Adrenal gland (tissue), 12 donors: ENCODE results near the gene HLF. TPM values are rescaled to one million over a fixed set of nuclear protein-coding genes. Genes with fewer than 3 reads are reported as not detected.

Experiments used
- DNase-seq, 7 donors: peaks; one replicate each; pipeline ENCODE4 v3.0.0-alpha.2; 2019 to 2020
- H3K27ac ChIP-seq, 5 donors: fragments of 200-600 bp; sonication (generic) in 4 of 5; 1 replicate in 3 of 5; 2 replicates in 2 of 5; pipeline versions ENCODE4 v1.5.1 to v1.8.0; 2016 to 2020; ENCODE audit warnings: mild to moderate bottlenecking in 1 of 5
- H3K27me3 ChIP-seq: fragments of 200-600 bp; 2 replicates; pipeline ENCODE4 v1.8.0; 2021
- H3K36me3 ChIP-seq, 2 donors: fragments of 200-600 bp; replicated peaks in 1 of 2; 1 replicate in 1 of 2; 2 replicates in 1 of 2; pipeline versions ENCODE4 v1.5.1 to v1.8.0; 2018 to 2022
- H3K4me1 ChIP-seq, 2 donors: fragments of 200-600 bp; replicated peaks in 1 of 2; 1 replicate in 1 of 2; 2 replicates in 1 of 2; pipeline versions ENCODE4 v1.5.1 to v1.8.0; 2018 to 2021
- H3K4me3 ChIP-seq, 4 donors: fragments of 200-600 bp; sonication (generic) in 3 of 4; one replicate each; pipeline ENCODE4 v1.5.1; 2016 to 2018
- H3K9me3 ChIP-seq, 3 donors: fragments of 200-600 bp; sonication (generic) in 1 of 3; replicated peaks in 1 of 3; 1 replicate in 2 of 3; 2 replicates in 1 of 3; pipeline versions ENCODE4 v1.5.1 to v1.8.0; 2016 to 2021
- CTCF ChIP-seq, 6 experiments: fragments of 450-650 bp in 4 of 6; fragments of 200-600 bp in 2 of 6; sonication (generic) in 1 of 6; IDR thresholded peaks; 1 replicate in 5 of 6; 2 replicates in 1 of 6; pipeline versions ENCODE4 v1.5.1 to v1.8.0; 2016 to 2021; ENCODE audit warnings: antibody characterized with exemption in 6 of 6, mild to moderate bottlenecking in 2 of 6, moderate library complexity in 1 of 6
- POLR2A ChIP-seq, 2 donors: fragments of 450-650 bp; IDR thresholded peaks; one replicate each; pipeline ENCODE4 v1.6.1; 2017; ENCODE audit warnings: antibody characterized with exemption in 2 of 2, mild to moderate bottlenecking in 2 of 2, moderate library complexity in 1 of 2
- WGBS, 4 donors: extraction: QIAGEN DNeasy Blood & Tissue Kit in 2 of 4; methylation state at CpG; one replicate each; pipeline versions ENCODE4 v1.1.5 to v1.1.7; 2013 to 2017; 5-methylcytosine and 5-hydroxymethylcytosine counted together
- intact Hi-C, 2 donors: fragments of 100-400 bp; cut with DNase I; formaldehyde crosslinking; loops; one replicate each; pipeline versions ENCODE4 v1.14.1 to v1.15.0; 2022 to 2023
- polyA plus RNA-seq, 3 donors: library from polyadenylated mRNA; stranded (reverse); fragments of 200-250 nt in 2 of 3; fragments of 350-450 nt in 1 of 3; fragmentation: Illumina TruSeq in 1 of 3; extraction: RNeasy Lipid Tissue Mini Kit (QIAGEN cat#74804) in 1 of 3; gene quantifications; one replicate each; pipeline ENCODE4 v1.2.3, GENCODE V29; 2013 to 2014
- total RNA-seq, 9 donors: library from RNA; depleted of rRNA in 4 of 9; stranded (reverse); fragments of >200 nt in 4 of 9; fragments of 120-200 nt in 1 of 9; fragmentation: NEBNext Ultra II Directional in 1 of 9; extraction: Animal tissue kit (Norgen Biotek cat#: 25700) in 1 of 9; gene quantifications; one replicate each; pipeline versions ENCODE4 v1.1.0 to v1.2.4, GENCODE V29; 2013 to 2023
- donor health status: healthy with polysubstance abuse.
- donor health status: Bipolar disorder and iron deficiency.
- donor health status: DM: yes; HTN: yes; CAD: no.
- donor health status: DM: no; HTN: no; CAD: no.
- donor health status: DM: no; HTN: no; CAD: no.
- donor health status: DM: yes; HTN: yes; CAD: no.

Gene HLF
- total and polyA plus RNA-seq, 12 donors, result 1.3 to 74.3 (median 27.0) TPM

DNA sequence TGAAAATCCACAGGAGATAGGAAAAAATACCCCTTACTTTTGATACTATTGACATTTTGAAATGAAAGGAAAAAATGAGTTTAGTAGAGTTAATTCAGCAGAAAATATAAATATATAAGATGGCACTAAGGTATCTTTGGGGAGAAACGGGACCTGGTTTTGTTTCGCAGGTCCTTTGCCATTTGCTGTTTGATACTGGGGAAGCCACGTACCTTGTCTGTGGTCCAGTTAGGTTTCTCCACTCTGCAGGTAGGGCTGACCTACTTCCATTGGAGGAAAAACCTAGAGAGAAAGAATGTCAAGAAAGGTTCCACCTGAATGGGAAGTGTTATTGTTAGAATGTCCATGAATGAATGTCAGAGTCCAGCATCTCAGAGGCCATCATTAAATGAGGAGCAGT is 48.1 kb downstream of the HLF start:
- H3K4me1 ChIP-seq, result no peaks in the 10 kb centered on the region
- 93 to 96% (median 94%) methylated on average over 3 of the region's 3 CpGs for WGBS, 4 donors
- H3K27ac ChIP-seq, result no peak overlapping the region
- no peaks in the 10 kb centered on the region for H3K36me3 ChIP-seq
- no peak for TF ChIP-seq POLR2A (IDR thresholded peaks at IDR 0.05)
- TF ChIP-seq CTCF (IDR thresholded peaks at IDR 0.05), result no peak
- intact Hi-C loops, result loop anchor here in 1 of 2 donors (10.0 kb wide), 1 partner anchor 48 kb away; the partner anchor contains the start of gene HLF
- no peaks in the 10 kb centered on the region for H3K27me3 ChIP-seq
- DNase-seq, result no peak
- no peak overlapping the region for H3K4me3 ChIP-seq
- no peaks in the 10 kb centered on the region for H3K9me3 ChIP-seq

DNA sequence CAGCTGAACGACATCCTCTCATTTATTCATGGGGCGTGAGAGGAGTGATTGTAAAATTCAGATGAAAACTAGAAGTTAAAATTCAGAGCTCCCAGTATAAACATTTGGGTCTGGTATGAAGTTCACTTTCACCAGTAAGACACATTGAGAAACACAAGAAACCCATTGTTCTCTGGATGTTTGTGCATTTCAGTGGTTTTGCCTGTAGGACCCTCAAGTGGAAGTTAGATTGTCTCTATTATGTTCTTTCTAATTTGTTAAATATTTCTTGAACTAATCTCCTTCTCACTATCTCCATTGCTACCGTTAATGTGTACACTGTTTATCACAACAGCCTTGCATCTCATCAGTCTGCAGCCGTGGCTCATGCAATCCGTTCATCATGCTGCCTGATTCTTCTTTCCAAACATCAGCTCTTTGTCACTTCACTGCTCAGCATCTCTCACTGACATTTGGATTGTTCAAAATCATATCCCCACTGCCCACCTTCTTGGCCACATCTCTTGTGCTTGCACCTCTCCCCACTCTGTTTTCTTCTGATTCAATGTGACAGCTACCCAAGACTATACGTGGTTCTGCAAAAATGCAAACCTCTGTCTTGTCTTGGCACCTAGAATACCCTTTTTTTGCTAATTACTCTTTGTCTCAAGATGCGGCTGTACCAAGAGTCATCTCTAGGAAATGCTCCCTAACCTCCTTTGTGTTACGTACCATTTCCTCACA is 49.5 kb downstream of the HLF start:
- intact Hi-C loops, result loop anchor here in 1 of 2 donors (10.0 kb wide), 1 partner anchor 49 kb away; the partner anchor contains the start of gene HLF
- no peaks in the 10 kb centered on the region for H3K36me3 ChIP-seq
- 86 to 90% (median 89%) methylated on average over 8 of the region's 8 CpGs for WGBS, 4 donors

GRCh38 chr17:55314784-55315491 is 50.2 kb downstream of the HLF start:
- WGBS, 4 donors, result 92 to 96% (median 95%) methylated on average over 8 of the region's 8 CpGs
- no peak for DNase-seq
- H3K4me3 ChIP-seq, result no peak overlapping the region
- peaks cover 0 to under 1% of the 10 kb centered on the region in 2 donors for H3K36me3 ChIP-seq
- TF ChIP-seq CTCF (IDR thresholded peaks at IDR 0.05) (no peak), POLR2A (IDR thresholded peaks at IDR 0.05) (no peak)
- no peaks in the 10 kb centered on the region for H3K4me1 ChIP-seq
- intact Hi-C loops, result loop anchor here in 1 of 2 donors (10.0 kb wide), 1 partner anchor 50 kb away; the partner anchor contains the start of gene HLF
- H3K27me3 ChIP-seq, result no peaks in the 10 kb centered on the region
- H3K9me3 ChIP-seq, result no peaks in the 10 kb centered on the region
- H3K27ac ChIP-seq, result no peak overlapping the region

More for the DNA sequence above, 49.5 kb downstream of the HLF start:
- no peaks in the 10 kb centered on the region for H3K9me3 ChIP-seq
- H3K27ac ChIP-seq, result no peak overlapping the region
- no peaks in the 10 kb centered on the region for H3K4me1 ChIP-seq
- TF ChIP-seq POLR2A (IDR thresholded peaks at IDR 0.05), result no peak
- TF ChIP-seq CTCF (IDR thresholded peaks at IDR 0.05), result no peak
- H3K4me3 ChIP-seq, result no peak overlapping the region
- H3K27me3 ChIP-seq, result no peaks in the 10 kb centered on the region
- DNase-seq, result no peak

DNA sequence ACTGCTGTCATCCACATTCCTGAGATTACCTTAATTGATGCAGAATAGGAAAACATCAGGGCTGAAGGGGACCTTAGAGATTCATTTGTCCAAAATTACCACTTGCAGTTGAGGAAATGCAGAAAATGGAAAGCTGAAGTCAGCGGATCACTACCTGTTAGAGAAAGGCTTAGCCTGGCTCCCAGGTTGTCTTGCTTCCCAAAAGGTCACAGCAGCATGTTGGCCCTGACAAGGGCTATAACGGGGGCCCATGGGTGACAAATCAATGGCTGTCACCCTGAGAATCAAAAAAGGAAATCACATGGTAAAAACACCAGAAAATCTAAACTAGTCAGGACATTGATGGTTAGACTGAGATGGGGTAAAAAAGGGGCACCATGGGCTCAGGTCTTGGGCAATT is 51.7 kb downstream of the HLF start:
- WGBS, 4 donors, result 85 to 91% (median 91%) methylated on average over 2 of the region's 2 CpGs
- TF ChIP-seq CTCF (IDR thresholded peaks at IDR 0.05) (no peak), POLR2A (IDR thresholded peaks at IDR 0.05) (no peak)
- Histone ChIP-seq H3K36me3 (peaks cover 0 to 16% of the 10 kb centered on the region in 2 donors), H3K27me3 (no peaks in the 10 kb centered on the region), H3K27ac (no peak overlapping the region), H3K9me3 (no peaks in the 10 kb centered on the region), H3K4me3 (no peak overlapping the region), H3K4me1 (no peaks in the 10 kb centered on the region)
- intact Hi-C loops, result loop anchor here in 1 of 2 donors (10.0 kb wide), 1 partner anchor 52 kb away; the partner anchor contains the start of gene HLF
- DNase-seq, result no peak
